ENCODE measurements around the gene LAMB4. TPM values are rescaled to one million over a fixed set of nuclear protein-coding genes. Genes with fewer than 3 reads are reported as not detected.

The LAMB4 gene
- total and polyA plus RNA-seq, 2 of the 4 experiments (the other 2 are of a cell fraction), result 0.12 to 0.18 TPM

DNA sequence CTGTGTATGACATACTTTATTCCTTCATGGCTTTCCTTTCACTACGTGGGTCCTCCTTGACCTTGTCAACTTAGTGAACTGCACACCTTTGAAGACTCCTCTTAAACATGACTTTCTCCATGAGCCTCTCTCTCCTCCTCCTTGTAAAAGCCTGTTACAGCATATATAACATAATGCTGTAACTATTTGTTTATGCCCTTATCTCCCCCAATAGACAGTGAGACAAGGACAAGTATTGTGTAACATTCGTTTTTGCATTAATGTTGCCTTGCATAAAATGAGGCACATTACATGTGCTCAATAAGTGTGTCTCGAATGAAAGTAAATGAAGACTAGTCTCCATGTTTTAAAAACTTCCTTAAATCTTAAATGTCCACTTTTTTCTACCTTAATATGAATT, 122.9 kb downstream of the LAMB4 start:
- CTCF ChIA-PET, result no interaction called here
- no peak overlapping the region for H3K9ac ChIP-seq (ENCODE audit: low read depth, low read length)
- no peak overlapping the region for H3K4me3 ChIP-seq (ENCODE audit: insufficient read depth, low read depth, low read length)
- H3K9me1 ChIP-seq (ENCODE audit: insufficient read depth, low read length), result peaks cover 4% of the 10 kb centered on the region; the same call in 1 of the 2 replicates
- H3K14ac ChIP-seq (replicated peaks; ENCODE audit: low read depth, low read length), result no peak overlapping the region
- H2AK5ac ChIP-seq (ENCODE audit: low read depth, low read length), result no peak overlapping the region
- H2BK15ac ChIP-seq (ENCODE audit: low read depth, low read length), result no peak overlapping the region
- H3K4me2 ChIP-seq (ENCODE audit: low read depth, low read length), result no peak overlapping the region
- POLR2A ChIA-PET (ENCODE audit: unreplicated experiment), result no interaction called here
- no peaks in the 10 kb centered on the region for H3K27me3 ChIP-seq (ENCODE audit: control insufficient read depth, insufficient read depth, low read length)
- H3K9me3 ChIP-seq (ENCODE audit: control insufficient read depth, insufficient read depth, low read length), result no peaks in the 10 kb centered on the region
- no peak overlapping the region for H3K56ac ChIP-seq (ENCODE audit: extremely low read depth, insufficient read depth, low read length)
- dilution Hi-C loops (cut with HindIII; ENCODE audit: low sequenced_read_pairs, unreplicated experiment), result loop anchor here (25.0 kb wide), 1 partner anchor 130 kb away; the partner anchor contains the start of gene LAMB4
- H2BK120ac ChIP-seq (ENCODE audit: low read depth, low read length), result no peak overlapping the region
- ATAC-seq (ENCODE audit: low read depth) (no peak), DNase-seq (no peak)
- no peaks in the 10 kb centered on the region for H4K20me1 ChIP-seq (ENCODE audit: insufficient read depth, low read length)
- H4K5ac ChIP-seq (ENCODE audit: low read depth, low read length), result no peak overlapping the region
- peak; percentile 93 for TF ChIP-seq CEBPB (IDR thresholded peaks at IDR 0.05; ENCODE audit: low read depth, low read length)
- TF ChIP-seq NFE2L2 (IDR thresholded peaks at IDR 0.05; ENCODE audit: low read depth, low read length), result no peak
- peaks cover 5% of the 10 kb centered on the region for H3K4me1 ChIP-seq (ENCODE audit: control insufficient read depth, insufficient read depth, low read length)
- in situ Hi-C loops (cut with MboI; ENCODE audit: low sequenced_read_pairs), result no loop called here
- no peak overlapping the region for H2BK5ac ChIP-seq (ENCODE audit: low read depth, low read length, poor library complexity, severe bottlenecking)
- no peak overlapping the region for H4K91ac ChIP-seq (ENCODE audit: insufficient read depth, low read depth, low read length)
- H3K36me3 ChIP-seq (ENCODE audit: control insufficient read depth, insufficient read depth, low read length), result no peaks in the 10 kb centered on the region
- no peak overlapping the region for H4K8ac ChIP-seq (ENCODE audit: low read depth in 2 of 2, low read length in 2 of 2)
- no TSS peak for BruUV-seq (replicated peaks)
- intact Hi-C loops (cut with micrococcal nuclease), result no loop called here
- no peak overlapping the region for H3K23ac ChIP-seq (ENCODE audit: low read depth, low read length)
- WGBS, 2 experiments (ENCODE audit: extremely low coverage in 2 of 2, insufficient read length in 1 of 2), result no CpG with 5 or more reads among the region's 3 CpGs
- no peak overlapping the region for H2AFZ ChIP-seq (replicated peaks; ENCODE audit: low read length, poor library complexity)
- no peak overlapping the region for H2BK20ac ChIP-seq (ENCODE audit: low read depth, low read length)
- no peak overlapping the region for H3K27ac ChIP-seq (ENCODE audit: insufficient read depth, low read length)
- H3K4ac ChIP-seq (ENCODE audit: low read depth, low read length), result no peak overlapping the region
- no peak overlapping the region for H2AK9ac ChIP-seq (replicated peaks; ENCODE audit: low read depth, low read length, poor library complexity)
- no peak overlapping the region for H3K18ac ChIP-seq (ENCODE audit: low read depth, low read length)
- H3K79me1 ChIP-seq (ENCODE audit: low read depth in 1 of 2, low read length in 2 of 2), result peaks cover 0 to under 1% of the 10 kb centered on the region in 2 experiments; a peak in 1 of 4 replicates
